Measurements from ENCODE around the gene FOSL1. TPM values are rescaled to one million over a fixed set of nuclear protein-coding genes. Genes with fewer than 3 reads are reported as not detected.

Gene FOSL1
- total and polyA plus RNA-seq, 2 of the 13 experiments (the other 11 are each of a cell fraction or from before 2014, with no cell fraction given): 4.0 to 4.1 TPM

- TF ChIP-seq ZNF609 (CRISPR knock-in tag; IDR thresholded peaks at IDR 0.05; ENCODE audit: borderline replicate concordance): no peak
- peak; percentile 42; the same call in 1 of the 2 replicates for TF ChIP-seq ZFY (CRISPR knock-in tag; IDR thresholded peaks at IDR 0.05)
- no peak for TF ChIP-seq DR1 (CRISPR knock-in tag; IDR thresholded peaks at IDR 0.05)
- TF ChIP-seq PCBP2 (optimal IDR thresholded peaks at IDR 0.05; ENCODE audit: low read depth, low read length, poor library complexity, severe bottlenecking): no peak
- peak; percentile 75; the same call in 1 of the 2 replicates for TF ChIP-seq TFDP1 (CRISPR knock-in tag; IDR thresholded peaks at IDR 0.05; ENCODE audit: borderline replicate concordance)
- 0 out of 2 replicates have a peak, but pooled peaks have one; percentile 35 for TF ChIP-seq ZNF605 (CRISPR knock-in tag; IDR thresholded peaks at IDR 0.05)
- no peak for TF ChIP-seq ZNF260 (CRISPR knock-in tag; IDR thresholded peaks at IDR 0.05; ENCODE audit: borderline replicate concordance, low read depth)
These were observed 11.7 kb upstream of the FOSL1 start (continued) for GRCh38 chr11:65911682-65912568.
